DMS79 treated with DMSO at 0.1 percent for 48 hours (cell line): ENCODE results near the gene GRAMD1B.
"Not testable (repeated sequence)": the region's sequence is repeated elsewhere in the genome, so short reads cannot be mapped to it uniquely, and the experiment has no call there.

ENCODE experiments used
- DNase-seq: peaks from one replicate; lab custom pipeline; 2025; lab: John Stamatoyannopoulos, UW

Gene GRAMD1B

DNA sequence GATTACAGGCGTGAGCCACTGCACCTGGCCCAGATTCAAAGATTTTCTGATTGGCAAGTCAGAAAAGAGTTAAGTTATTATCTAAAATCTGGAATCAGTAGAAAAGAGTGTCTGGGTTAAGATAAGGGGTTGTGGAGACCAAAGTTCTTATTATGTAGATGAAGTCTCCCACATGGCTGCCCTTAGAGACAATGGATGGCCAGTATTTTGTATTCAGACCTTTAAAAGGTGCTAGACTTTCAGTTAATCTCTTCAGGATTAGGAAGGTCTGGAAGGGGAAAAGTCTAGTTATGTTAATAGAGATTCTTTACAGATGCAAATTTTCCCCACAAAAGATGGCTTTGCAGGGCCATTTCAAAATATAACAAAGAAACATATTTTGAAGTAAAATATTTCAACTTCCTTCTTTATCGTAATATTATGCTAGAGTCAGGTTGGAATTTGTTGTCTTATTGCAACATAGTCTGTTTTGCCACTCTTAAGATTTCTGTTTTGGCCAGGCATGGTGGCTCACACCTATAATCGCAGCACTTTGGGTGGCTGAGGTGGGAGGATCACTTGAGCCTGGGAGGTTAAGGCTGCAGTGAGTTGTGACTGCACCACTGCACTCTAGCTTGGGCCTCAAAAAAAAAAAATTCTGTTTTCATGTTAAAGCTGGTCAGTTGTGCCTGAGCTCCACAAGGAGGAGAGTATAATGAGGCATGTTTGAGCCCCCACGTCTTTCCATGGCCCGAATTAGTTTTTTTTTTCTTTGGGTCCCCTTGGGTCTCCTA is 14.0 kb downstream of the GRAMD1B start:
- DNase-seq: no peak

DNA sequence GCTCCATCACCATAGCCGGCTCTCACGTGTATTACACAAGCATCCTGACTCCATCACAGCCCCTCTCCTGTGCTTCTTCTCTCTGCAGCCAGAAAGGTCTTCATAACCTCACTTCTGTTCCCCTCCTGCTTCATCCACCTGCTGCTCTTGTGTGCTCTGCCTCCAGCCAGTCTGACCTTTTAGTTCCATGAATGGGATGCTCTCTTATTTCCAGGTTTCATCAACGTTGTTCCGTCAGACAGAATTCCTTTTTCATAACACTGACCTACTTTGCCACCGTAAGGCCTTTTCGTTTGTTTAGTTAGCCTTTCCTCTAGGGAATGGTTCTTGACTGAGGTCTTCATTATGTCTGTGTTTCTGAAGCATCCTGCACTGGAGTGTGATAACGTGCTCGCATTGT is 18.8 kb downstream of the GRAMD1B start:
- peak; percentile 55 for DNase-seq

DNA sequence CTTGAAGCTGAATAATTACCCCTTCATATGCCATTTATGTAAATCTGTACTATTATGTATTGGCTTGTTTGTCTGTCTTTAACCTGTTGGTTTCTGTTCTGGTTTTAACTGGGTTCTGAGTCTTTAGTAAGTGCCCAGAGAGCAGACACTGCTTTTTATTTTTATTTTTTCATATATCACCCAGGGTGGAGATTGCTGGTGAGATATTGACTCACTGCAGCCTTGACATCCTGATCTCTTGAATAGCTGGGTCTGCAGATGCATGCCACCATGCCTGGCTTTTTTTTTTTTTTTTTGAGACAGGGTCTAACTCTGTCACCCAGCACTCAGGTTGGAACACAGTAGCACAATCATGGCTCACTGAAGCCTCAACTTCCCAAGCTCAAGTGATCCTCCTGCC is 19.4 kb downstream of the GRAMD1B start:
- DNase-seq: no peak

DNA sequence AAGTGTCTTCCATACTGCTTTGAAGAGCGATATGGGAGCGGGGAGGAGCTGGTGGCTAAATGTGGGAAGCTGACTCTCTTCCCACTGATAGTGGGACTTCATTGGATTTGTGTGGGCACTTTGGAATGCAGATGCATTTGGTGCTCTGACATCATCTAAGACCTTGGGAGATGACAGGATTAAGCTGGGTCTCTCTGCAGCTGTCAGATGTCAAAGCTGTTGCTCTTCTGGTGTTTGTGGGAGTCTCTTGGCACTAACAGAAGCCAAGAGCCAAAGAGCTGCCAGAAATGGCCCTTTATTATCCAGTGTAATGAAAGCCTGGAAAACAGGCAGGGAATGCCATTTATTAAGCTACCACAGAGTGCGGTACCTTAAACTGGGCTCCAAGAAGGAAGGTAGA is 20.6 kb downstream of the GRAMD1B start:
- DNase-seq: peak; percentile 25

DNA sequence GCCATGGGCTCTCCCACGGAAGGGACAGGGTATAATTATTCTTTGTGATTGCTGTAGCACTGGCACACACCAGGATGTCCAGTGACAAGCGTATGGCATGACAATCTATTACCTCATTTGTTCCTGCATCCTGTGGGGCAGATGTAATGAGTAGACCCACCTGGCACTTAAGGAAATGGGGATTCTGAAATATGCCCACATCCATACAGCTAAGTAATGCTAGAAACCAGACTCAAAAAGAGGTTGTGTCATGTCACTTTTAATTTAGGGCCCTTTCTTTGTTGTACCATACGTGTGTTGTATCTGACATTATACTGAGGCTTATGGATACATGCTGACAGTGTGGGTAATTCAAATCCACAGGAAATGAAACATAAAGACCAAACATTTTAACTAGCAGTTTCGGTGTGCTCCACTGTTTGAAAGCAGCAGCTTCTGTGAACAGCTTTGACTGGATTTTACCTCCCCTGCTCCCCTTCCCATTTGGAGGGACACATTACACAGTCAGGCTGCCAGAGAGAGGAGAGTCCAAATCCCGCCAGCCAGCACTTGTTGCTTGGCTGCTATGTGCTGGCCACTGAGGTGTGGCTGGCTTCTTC is 21.2 kb downstream of the GRAMD1B start:
- DNase-seq: no peak

DNA sequence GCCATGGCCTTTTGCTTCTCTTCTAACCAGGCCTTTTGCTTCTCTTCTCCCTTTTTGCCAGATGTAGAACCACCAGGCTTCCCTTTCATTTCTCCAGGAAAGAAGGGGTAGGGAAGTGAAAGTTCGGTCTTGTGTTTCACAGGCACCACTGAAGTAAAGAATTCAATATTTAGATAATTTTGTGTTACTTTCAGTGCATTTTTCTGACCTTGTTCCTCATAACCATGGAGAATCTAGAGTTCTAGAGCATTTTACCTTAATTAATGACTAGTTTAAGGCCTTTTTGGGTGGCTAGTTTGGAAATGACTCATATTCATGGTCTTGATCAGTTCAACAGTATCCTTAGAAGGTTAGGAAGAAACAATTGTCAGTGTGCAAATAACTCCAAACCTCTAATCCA is 22.7 kb downstream of the GRAMD1B start:
- no peak for DNase-seq

DNA sequence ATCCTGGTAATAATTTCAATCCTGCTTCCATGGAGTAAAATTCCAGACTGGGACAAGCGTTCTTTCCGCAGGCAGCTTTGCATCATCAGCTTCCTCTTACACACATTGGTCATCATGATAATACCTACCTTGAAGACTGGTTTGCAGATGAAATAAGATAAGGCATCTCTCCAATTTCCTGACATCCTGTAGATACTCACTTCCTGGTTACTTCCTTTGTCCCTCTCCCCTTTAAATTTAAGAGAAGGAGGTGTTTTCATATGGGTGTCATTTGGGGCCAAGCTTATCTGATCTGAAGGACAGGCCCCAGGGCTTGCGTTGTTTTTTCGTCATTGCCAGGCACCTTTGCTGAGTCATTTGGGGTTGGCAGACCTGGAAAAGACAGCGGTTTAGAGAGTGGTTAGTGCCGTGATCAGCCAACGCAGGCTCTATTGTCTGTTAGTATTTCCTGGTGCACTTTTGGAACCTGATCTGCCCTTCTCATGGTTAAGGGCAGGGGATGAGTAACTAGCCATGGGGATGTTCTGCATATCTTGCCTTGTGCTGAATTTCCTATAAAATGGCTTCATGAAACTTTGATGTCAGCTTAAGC is 24.1 kb downstream of the GRAMD1B start:
- no peak for DNase-seq

DNA sequence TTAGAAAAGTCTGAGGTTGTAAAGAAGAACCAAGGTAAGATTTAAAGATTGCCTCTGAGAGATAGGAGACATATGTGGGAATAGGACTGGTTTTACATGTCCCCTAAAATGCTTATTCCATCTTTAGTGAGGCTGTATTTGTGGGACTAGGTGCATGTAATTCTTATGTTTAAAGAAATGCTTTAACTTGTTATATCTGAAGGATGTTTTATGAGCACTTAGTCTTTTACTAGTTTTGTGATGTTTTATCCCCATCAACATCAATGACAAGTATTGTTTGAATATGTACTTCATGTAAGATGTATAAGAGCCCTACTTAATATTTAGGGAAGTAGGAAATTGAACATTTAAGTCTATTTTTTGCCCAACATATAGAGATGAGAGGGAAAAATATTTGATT is 24.7 kb downstream of the GRAMD1B start:
- DNase-seq: no peak

DNA sequence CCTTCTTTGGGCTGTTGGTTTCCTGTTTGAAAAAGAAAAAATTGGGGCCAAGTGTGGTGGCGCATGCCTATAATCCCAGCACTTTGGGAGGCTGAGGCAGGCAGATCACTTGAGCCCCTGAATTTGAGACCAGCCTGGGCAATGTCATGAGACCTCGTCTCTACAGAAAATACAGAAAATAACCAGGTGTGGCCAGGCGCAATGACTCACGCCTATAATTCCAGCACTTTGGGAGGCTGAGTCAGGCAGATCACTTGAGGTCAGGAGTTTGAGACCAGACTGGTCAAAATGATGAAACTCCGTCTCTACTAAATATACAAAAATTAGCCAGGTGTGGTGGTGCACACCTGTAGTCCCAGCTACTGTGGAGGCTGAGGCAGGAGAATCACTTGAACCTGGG is 26.4 kb downstream of the GRAMD1B start:
- not testable (repeated sequence) for DNase-seq

DNA sequence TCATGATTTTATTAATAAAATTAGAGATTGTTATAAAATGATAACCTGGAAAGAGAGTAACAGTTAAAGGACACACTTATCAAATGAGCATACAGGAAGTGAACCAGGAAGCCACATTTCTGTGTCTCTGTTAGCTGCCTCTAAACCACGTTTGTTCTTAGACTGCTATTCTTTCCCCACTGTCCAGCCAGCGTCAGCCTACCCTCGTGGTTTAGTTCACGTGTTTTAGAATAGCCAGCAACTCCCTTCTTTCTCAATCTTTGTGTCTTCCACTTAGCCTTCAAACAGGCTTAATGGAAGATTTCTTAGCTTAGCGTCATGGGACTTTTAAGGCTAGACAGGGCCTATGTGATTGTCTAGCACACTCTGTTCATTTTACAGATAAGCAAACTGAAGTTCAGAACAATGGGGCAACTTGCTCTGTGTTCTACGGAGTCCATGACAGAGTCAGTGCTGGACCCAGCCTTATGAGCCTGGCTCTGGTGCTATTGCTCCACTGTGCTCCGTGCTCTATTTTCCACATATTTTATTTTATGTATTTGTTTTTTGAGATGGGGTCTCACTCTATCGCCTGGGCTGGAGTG is 27.2 kb downstream of the GRAMD1B start:
- DNase-seq: no peak

DNA sequence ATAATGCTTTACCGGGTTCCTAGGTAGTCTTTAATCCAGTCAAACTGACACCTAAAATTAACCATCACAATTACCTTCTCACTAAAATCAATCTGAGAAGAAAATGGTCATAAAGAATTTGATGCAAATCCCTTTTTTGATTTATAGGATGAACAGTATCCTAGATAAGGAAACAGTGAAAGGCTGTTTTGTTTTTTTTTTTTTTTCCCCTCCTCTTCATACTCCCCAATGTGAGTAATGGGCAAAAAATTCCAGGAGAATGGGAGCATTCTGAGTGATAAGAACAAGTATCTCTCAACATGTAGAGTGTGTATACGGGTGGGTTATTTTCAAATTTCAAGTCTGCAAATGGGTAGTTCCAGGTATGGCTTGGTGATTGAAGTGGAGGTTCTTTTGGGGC is 28.4 kb downstream of the GRAMD1B start:
- no peak for DNase-seq

DNA sequence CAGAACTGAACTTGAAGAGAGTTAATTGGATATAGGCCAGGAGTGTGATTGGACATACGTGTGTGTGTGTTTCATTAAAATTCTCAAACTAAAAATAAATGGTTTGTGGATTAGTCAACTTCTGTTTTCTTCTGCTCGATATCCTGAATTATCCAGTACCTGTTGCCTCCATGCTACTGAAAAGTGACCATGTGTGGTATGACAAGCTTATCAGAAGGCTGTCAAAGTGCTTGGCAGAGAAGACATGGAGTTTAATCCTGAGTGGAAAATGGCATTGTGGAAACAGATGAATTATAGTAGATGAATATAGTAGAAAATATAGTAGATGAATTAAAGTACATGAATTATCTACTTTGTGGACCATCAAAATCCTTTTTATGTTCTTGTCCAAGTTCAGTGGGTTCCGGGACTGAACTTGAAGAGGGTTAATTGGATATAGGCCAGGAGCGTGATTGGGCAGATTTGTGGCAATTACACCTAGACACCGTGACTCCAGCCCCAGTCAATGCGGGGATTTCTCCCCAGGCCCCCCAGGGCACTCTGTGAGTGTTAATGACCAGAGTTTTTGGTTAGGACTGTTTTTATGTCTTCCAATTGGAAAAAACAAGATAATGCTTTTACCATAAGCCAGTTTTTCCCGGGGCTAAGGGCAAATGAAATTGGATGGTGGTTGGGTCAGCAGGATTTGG is 30.1 kb downstream of the GRAMD1B start:
- peak; percentile 63 for DNase-seq

DNA sequence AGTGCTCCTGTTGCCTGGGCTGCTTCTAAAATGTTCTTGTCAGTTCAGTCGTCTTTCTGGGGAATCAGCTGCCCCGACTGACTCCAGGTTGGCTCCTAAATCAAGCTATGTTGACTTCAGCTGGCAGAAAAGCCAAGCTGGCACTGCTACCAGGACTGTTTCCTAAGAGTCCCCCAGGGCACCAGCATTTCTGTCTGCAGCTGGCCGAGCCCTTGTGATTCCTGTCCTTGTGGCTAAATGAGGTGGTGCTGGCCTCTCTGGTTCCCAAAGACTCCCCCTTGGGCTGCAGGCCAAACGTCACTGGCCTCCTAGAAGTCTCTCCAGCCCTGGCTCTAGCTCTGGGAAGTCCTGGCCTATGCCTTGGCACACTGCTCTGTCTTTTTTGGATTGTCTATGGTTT is 31.1 kb downstream of the GRAMD1B start:
- DNase-seq: peak; percentile 82

DNA sequence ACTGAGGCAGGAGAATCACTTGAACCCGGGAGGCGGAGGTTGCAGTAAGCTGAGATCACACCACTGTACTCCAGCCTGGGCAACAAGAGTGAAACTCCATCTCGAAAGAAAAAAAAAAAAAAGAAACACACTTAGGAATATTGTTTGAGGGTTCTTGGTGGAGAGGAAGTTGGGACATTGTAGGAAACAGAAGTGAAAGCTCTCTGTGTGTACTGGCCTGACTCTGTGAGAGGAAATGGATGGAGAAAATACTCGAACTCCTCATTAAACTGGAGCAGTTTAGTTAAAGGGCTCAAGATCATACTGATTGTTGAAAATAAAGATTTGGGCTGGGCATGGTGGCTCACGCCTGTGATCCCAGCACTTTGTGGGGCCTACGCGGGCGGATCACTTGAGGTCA is 35.6 kb downstream of the GRAMD1B start:
- DNase-seq: not testable (repeated sequence)

DNA sequence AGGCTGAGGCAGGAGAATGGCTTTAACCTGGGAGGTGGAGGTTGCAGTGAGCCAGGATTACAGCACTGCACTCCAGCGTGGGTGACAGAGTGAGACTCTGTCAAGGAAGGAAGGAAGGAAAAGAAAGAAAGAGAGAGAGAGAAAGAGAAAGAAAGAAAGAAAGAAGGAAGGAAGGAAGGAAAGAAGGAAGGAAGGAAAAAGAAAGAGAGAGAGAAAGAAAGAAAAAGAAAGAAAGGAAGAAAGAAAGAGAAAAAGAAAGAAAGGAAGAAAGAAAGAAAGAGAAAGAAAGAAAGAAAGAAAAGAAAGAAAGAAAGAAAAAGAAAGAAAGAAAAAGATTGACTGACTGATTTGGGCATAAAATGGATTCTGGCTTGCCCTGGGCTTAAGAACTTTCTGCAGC is 36.1 kb downstream of the GRAMD1B start:
- DNase-seq: not testable (repeated sequence)

DNA sequence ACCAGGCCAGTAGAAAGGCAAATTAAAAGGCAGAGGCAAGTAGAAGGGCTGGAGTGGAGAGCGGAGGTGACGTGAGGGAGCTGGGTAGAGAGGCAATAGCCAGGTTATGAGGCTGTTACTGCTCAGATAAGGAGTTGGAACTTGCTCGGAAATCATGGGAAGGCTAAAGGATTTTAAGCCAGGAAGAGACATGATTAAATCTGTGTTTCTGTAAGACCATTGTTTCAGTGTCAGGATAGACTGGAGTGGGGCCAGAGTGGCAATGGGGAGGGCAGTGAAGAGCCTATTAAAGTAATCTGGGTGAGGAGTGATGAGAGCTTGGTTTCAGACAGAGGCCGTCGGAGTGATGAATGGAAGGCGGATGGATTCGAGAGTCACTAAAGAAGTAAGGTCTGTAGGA is 39.0 kb downstream of the GRAMD1B start:
- peak; percentile 78 for DNase-seq

DNA sequence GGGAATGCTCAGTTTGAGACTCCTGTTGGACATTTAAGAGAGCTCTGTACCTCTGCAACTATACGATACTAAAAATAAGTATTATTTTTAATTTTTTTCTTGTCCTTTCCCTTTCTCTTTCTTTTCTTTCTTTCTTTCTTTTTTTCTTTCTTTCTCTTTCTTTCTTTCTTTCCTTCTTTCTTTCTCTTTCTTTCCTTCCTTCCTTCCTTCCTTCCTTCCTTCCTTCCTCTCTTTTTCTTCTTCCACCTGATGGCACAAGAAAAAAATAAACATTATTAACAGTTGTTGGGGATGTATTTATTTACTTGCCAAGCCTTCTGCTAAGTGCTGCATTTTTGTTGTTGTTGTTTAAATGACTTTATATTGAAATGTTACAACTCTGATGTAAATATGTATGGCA is 39.5 kb downstream of the GRAMD1B start:
- no peak for DNase-seq

DNA sequence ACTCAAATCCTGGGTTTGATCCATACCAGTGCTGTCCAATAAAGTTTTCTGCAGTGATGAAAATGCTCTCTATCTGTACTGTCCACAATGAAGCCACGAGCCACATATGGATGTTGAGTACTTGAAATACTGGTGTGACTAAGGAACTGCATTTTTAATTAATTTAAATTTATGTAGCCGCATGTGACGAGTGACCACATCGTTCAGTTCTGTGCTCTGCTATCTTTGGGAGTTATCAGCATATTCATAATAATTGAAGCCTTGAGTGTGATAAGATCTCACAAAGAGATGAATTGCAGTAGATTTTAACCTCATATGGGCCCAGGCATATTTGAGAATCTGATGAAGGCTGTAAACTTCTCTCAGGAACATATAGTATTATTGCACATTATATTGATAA is 40.8 kb downstream of the GRAMD1B start:
- no peak for DNase-seq

DNA sequence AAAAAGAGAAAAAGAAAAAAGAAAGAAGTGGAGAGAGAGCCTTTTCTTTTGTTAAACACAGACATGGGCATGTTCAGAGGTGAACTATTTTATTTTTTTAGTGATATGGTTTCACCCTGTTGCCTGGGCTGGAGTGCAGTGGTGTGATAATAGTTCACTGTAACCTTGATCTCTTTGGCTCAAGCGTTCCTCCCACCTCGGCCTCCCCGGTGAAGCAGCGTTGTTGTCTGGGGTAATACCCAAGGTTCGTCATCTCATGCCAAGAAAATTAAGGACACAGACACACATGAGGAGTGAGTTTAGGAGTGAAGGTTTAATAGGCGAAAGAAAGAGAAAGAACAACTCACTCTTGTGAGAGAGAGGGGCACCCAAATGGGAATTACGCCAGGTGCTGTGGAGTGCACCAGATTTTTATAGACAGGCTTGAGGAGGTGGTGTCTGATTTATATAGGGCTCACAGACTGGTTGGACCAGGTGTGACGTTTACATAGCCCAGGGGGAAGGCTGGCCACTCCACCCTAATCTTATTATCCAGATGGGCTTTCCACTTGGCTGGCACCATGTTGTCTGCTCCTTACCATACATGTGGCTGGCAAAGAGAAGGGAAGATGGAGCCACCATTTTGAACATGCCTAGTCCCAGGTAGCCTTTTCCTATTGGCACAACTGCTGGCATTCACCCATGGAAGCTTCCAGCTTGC is 42.3 kb downstream of the GRAMD1B start:
- peak; percentile 85 for DNase-seq

DNA sequence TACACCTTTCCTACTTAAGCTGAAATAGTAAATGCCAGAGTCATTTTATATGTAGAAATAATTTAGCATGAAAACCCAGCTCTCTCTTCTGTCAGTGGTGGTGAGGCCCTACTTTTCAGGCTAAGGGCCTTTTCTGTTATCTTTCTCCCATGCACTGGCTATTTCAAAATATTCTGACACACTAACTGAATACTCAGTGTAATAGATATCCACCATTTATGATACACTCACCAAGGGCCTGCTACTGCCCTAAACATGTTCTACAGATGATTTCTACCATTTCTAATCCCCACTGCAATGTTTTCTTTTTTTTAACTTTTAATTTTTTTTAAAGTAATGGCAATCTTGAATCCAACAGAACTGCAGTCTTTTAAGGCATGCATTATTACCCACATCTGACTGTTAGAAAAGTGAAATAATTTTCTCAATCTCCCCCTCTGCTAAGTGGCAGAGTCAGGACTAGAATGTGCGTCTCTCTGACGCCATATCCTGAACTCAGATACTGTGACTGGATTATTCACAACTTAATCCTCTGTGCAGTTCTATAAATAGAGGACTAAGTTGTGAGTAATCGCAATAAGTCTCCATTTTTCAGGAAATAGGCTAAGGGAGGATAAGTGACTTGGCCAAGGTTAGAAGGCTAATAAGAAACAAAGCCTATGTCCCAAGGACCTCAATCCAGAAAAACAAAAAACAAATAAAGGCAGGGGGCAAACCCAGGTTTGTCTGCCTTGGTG is 44.0 kb downstream of the GRAMD1B start:
- no peak for DNase-seq

DNA sequence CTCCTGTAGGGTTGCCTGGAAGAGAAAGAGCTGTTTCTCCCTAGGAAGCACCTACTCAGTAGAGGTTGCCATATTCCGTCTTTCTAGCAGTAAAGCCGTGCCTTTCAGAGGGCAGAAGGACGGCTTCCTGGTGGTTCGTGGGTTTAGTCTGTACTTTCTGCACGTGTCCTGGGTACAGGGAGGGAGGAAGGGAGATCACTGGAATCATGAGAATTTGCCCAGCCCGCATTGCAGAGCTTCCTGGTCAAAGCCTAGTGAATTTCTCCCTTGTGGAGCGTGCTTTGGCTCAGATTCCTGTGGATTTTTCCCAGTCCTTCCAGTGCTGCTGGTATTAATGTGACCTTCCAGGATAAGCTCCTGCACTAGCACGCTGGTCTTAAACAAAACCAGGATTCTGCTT is 44.9 kb downstream of the GRAMD1B start:
- no peak for DNase-seq
